ENCODE measurements around the gene DESI1.
"Not testable (repeated sequence)": the region's sequence is repeated elsewhere in the genome, so short reads cannot be mapped to it uniquely, and the experiment has no call there.

Gene DESI1

DNA sequence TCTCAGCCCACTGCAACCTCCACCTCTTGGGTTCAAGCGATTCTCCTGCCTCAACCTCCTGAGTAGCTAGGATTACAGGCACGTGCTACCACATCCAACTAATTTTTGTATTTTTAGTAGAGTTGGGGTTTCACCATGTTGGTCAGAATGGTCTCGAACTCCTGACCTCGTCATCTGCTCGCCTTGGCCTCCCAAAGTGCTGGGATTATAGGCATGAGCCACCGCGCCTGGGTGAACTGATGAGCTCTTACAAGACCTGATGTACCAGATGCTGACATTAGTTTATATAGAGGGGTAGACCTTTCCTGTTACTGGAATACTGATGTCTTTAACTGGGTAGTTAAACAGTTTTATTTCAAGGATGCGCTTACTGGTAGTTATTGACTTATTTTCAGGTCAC, 13.8 kb upstream of the DESI1 start:
- DNase-seq (ENCODE audit: low read depth) = not testable (repeated sequence)

DNA sequence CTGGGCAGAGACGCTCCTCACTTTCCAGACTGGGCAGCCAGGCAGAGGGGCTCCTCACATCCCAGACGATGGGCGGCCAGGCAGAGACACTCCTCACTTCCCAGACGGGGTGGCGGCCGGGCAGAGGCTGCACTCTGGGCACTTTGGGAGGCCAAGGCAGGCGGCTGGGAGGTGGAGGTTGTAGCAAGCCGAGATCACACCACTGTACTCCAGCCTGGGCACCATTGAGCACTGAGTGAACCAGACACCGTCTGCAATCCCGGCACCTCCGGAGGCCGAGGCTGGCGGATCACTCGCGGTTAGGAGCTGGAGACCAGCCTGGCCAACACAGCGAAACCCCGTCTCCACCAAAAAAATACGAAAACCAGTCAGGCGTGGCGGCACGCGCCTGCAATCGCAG, 10.8 kb upstream of the DESI1 start:
- not testable (repeated sequence) for DNase-seq (ENCODE audit: low read depth)

DNA sequence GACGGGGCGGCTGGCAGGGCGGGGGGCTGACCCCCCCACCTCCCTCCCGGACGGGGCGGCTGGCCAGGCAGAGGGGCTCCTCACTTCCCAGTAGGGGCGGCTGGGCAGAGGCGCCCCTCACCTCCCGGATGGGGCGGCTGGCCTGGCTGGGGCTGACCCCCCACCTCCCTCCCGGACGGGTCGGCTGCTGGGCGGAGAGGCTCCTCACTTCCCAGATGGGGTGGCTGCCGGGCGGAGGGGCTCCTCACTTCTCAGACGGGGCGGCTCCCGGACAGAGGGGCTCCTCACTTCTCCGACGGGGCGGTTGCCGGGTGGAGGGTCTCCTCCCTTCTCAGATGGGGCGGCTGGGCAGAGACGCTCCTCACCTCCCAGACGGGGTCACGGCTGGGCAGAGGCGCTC, 10.3 kb upstream of the DESI1 start:
- not testable (repeated sequence) for DNase-seq (ENCODE audit: low read depth)

DNA sequence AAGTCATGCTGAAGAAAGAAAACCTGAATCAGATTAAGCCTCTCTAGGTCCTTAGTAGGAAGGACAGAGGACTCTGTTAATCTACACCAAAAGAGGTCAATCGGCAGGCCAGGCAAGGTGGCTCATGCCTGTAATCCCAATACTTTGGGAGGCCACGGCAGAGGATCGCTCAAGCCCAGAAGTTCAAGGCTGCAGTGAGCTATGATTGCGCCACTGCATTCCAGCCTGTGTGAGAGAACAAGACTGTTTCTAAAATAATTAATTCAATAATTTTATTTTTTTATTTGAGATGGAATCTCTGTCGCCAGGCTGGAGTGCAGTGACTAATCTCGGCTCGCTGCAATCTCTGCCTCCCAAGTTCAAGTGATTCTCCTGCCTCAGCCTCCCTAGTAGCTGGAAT, 4.7 kb upstream of the DESI1 start:
- no peak for DNase-seq (ENCODE audit: low read depth)

DNA sequence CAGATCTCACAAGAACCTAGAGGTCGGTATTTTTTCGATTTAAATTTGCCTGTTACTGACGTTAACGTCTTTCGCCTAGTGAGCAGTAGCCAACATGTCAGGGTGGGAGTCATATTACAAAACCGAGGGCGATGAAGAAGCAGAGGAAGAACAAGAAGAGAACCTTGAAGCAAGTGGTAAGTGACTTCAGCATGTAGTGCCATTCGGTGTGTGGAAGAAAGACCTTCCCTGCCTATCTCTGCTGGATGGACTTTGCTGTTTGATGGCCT, 1.0 kb upstream of the DESI1 start:
- no peak for DNase-seq (ENCODE audit: low read depth)

DNA sequence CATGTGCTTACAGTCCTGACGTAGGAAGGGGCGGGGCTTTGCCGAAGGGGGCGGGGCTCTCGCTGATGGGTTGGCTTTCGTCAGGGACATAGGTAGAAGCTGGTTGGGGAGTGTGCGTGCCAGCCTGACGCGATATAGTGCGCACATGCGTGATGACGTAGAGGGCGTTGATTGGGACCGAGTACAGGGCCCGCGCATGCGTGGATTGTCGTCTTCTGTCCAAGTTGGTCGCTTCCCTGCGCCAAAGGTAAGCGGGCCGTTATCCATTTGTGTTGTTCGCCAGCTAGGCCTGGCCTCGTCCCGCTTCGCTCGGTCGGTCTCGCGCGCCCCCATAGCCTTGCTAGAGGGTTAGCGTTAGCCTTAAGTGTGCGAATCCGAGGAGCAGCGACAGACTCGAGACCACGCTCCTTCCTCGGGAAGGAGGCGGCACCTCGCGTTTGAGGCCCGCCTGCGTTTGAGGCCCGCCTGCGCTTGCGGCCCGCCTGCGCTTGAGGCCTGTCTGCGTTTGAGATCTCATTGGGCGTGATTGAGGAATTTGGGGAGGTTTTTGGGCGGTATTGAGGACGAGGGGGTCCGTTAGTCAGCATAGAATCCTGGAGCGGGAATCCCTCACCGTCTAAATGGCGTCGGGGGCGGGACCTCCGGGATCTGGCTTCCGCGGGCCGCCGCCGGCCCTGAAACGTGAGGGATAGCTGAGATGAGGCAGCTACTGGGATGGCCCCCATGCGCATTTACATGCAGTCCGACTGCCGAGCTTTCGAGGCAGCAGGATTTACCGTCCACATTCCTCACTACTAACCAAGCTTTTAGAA, 462 bp upstream of the DESI1 start, which contains the start of gene XRCC6:
XRCC6 (plus strand) TSS at position 197 of the 812 bp plus-strand sequence. CDS start 710 bp downstream, outside the sequence.
- DNase-seq (ENCODE audit: low read depth) = peak; percentile 100

DNA sequence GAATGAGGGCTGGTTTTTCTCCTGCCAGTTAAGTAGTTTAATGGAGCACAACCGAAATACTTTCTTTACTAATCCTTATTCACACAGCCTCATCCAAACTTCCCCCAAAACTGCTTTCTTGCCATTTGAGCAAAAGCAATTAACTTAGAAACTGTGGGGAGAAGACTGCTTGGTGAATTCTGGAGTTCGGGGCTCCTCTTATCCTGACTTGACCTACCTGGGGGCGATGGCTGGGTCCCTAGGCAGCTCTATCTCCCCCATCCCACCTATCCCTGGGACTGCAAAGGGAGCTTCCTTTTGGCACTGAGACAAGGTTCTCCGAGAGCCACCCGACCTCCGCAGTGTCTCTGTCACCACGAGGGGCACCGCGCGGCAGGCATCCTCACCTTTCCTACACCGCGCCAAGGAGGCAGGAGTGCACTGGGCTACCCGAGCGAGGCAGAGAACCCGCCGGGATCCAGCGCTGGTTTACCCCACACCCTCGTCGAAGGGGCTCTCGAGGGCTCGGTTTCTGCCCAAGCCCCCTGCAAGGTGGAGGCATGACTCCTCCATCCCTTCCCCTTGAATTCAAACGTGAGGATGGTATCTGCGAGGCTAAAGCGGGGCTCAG, 759 bp downstream of the DESI1 start:
- DNase-seq (ENCODE audit: low read depth) = peak; percentile 27

DNA sequence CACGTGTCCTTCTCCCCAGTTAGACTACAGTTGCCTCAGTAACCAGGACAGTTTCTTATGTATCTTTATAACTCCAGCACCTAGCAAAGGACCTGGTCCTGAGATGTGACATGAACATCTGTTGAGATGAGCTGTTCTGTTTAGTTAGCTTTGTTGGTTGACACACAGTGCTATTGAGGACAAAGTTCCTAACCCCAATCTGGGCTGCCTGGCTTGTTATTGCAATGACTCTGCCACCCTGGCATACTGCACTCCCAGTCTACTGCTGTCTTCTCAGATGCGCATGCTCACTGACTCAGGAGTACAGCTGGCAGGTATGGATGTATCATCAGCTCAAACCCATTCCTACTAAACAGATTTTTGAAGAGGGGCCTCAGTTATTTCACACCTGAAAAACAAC, 7.4 kb downstream of the DESI1 start:
- DNase-seq (ENCODE audit: low read depth) = no peak

DNA sequence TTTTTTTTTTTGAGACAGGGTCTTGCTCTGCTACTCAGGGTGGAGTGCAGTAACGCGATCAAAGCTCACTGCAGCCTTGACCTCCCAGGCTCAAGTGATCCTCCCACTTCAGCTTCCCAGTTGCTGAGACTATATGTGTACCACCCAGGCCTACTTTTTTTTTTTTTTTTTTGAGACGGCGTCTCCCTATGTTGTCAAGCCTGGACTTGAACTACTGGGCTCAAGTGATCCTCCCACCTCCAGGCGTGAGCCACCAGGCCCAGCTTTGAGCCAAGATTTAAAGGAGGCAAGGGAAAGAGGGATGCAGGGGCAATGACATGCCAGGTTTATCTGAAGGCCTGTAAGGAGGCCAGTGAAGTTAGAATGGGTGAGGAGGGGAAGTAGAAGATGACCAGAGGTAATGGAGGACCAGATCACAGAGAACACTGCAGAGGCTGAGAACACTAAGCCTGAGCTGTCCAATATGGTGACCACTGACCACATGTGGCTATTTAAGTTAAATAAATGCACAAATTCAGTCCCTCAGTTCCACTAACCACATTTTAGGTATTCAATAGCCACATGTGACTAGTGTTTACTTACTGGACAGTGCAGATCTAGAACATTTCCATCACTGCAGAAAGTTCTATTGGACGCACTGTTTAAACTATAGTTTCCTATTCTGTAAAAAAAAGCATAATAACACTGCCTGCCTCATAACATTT, 8.1 kb downstream of the DESI1 start:
- no peak for DNase-seq (ENCODE audit: low read depth)

DNA sequence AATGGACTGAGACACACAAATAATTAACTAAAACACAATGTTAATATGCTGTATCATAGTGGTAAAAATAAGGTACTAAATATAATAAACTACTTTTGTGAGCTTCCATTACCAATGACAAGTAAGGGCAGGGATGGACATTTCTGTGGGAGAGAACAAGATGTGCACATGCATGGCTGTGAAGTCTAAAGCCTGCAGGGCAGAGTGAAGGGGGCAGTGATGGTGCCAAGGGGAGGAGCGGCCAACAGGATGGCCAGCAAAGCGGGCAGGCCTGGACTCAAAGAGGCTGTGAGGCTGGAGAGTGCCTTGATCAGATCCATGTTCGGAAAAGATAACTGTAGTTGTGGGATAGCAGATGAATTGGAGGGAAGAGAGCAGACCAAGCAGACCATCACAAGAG, 12.5 kb downstream of the DESI1 start:
- no peak for DNase-seq (ENCODE audit: low read depth)

DNA sequence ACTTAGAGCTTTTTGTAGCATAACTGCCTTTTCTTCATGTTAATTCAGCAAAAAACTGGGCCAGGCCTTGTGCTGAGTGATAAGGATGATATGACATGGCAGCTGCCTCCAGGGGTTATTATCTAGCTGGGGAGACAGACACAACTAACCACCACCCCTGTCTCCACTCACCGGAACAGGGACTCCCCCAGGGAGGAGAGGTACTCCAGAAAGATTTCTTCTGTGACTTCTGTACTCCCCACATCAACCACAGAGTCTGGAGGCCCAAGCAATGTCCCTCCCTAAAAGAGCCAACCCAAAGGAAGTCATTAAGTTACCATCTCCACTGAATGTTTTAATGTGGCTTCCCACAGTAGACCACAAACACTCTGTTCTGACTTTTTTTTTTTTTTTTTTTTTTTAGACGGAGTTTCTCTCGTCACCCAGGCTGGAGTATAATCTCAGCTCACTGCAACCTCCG, 16.9 kb downstream of the DESI1 start:
- peak; percentile 11 for DNase-seq (ENCODE audit: low read depth)

DNA sequence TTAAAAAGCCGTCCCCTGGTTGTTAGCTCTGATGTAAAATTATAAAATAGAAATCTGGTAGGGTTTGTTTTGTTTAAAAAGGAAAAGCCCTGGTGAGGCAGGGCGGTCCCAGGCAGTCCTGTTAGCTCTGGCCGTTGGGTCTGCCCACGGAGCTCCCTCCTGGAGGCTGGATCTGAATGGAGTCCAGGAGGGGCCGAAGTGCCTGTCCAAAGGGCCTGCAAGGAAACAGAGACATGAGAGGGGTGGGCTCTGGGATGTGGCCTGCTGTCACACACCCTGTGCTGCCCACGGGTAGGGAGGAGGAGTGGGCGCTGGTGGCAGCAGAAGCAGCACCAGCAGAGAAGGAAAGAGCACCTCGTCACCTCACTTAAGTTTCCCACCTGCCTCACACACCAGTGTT, 19.9 kb downstream of the DESI1 start:
- DNase-seq (ENCODE audit: low read depth) = no peak

DNA sequence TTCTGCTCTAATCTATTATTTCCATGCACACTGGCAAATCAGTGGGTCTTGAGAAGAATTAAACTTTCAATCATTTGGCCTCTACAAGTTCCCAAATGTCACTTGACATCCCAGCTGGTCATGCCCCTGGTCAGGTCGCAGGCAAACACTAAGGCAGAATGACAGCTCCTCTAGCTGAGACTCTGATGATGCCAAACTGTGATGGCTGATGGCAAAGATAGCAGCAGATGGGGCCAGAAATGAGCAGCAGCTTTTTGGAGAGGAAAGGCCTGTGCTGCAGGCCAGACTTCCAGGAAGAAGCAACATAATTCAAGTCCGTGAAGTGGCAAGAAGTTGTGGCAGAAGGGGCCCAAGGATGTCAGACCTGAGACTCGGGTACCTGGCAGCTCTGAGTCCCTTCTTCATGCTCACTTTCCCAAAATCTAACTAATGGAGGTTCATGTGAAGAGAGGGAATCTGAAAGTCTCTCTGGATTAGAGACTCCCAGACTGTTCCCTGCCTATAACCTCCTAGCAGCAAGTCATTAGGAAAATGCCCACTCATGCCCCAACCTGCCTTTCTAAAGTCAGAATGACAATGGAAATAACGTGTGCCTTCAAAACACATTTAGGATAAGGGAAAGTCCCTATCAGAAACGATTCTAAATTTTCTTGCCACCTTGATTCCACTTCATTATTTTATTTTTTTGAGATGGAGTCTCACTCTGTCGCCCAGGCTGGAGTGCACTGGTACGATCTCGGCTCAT, 21.8 kb downstream of the DESI1 start:
- DNase-seq (ENCODE audit: low read depth) = no peak

DNA sequence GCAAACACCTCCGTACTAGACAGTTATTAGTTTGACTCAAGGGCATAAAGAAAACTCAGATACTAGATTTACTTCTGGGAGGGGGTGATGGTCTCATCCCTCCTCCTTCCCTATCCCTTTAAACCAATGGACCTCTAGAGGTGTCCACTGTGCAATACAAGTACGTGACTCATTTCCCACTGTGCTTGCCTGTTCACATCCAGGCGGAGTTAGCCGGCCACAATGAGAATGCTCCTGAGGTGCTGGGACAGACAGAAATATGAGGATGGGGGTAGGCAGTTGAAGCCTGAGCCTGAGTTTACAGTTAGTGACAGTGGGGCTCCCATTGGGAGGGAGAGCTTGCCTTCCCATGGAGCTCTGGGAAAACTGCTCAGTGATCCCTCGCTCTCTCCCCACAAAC, 22.8 kb downstream of the DESI1 start:
- DNase-seq (ENCODE audit: low read depth) = no peak

DNA sequence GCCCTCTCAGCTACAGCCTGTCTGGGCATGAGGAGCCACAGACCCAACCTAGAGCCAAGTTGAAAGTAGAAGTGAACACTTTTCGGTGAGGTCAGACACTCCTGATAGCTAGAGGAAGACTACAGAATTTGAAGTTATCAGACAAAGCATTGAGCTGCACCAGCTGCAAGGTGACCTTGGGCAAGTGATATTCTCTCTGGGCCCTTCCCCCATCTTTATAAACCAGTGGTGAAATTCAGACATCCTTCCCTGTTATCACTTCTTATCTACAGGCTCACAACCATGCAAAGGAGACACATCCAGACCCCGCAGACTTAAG, 23.2 kb downstream of the DESI1 start:
- DNase-seq (ENCODE audit: low read depth) = no peak

DNA sequence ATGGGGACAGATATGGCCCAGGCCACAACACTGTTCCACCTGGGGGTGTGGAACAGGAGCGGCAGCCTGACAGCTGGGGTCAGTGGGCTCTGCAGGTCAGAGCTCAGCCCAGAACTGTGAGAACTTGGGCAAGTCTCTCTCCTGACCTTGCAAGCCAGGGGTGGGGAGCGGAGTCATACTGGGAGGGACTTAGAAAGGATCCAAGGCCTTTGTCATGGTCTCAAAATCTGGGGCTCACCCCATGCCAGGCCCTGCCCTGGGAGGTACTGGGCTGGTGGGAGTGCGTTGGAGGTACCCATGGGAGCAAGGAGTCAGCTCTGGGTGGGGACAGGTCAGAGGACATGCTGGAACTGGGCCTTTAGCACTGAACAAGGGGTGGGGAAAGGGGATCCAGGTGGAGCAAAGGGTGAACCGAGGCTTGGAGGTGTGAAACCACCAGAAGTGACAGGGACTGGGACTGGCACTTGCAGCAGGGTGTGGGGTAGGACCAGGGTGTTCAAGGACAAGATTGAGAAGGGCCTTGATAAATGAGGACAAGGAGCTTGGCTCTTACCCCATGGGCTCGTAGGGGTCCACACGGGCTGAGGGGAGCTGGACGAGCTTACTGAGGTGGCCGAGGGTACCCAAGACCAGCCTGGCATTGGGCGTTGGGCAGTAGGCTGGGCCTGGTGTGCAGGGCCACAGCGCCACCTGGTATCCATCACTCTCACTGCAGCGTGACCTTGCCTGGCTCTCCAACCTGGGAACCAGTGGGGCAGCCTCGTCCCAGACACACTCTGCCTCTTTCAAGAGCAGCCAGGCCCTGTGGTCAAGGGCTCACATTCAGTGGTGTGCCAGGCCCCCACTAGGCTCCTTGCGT, 23.8 kb downstream of the DESI1 start:
- DNase-seq (ENCODE audit: low read depth) = no peak

DNA sequence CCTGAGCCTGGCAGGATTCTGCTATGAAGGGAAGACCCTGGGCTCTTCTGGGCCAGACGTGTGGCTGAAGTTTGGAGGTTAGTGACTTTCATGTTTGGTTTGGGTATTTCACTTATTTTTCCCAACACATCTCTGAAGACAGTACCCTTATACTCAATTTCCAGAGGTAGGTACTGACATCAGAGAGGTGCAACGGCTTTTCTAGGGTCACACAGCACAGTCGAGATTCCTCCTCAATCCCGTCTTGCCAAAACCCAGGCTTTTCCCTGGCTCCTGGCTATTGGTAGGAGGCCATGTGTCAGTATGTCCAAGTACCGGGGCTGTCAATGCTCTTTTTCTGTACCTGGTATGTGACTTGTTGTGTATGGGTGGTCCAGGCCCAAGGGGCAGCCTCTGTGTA, 25.1 kb downstream of the DESI1 start:
- no peak for DNase-seq (ENCODE audit: low read depth)

DNA sequence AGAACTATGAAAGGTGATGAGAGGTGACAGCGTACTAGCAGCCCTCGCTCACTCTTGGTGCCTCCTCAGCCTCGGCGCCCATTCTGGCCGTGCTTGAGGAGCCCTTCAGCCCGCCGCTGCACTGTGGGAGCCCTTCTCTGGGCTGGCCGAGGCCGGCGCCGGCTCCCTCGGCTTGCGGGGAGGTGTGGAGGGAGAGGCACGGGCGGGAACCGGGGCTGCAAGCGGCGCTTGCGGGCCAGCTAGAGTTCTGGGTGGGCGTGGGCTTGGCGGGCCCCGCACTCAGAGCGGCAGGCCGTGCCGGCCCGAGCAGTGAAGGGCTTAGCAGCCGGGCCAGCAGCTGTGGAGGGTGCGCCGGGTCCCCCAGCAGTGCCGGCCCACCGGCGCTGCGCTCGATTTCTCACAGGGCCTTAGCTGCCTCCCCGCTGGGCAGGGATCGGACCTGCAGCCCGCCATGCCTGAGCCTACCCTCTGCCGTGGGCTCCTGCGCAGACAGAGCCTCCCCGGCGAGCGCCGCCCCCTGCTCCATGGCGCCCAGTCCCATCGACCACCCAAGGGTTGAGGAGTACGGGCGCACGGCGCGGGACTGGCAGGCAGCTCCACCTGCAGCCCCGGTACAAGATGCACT, 27.4 kb downstream of the DESI1 start:
- not testable (repeated sequence) for DNase-seq (ENCODE audit: low read depth)

DNA sequence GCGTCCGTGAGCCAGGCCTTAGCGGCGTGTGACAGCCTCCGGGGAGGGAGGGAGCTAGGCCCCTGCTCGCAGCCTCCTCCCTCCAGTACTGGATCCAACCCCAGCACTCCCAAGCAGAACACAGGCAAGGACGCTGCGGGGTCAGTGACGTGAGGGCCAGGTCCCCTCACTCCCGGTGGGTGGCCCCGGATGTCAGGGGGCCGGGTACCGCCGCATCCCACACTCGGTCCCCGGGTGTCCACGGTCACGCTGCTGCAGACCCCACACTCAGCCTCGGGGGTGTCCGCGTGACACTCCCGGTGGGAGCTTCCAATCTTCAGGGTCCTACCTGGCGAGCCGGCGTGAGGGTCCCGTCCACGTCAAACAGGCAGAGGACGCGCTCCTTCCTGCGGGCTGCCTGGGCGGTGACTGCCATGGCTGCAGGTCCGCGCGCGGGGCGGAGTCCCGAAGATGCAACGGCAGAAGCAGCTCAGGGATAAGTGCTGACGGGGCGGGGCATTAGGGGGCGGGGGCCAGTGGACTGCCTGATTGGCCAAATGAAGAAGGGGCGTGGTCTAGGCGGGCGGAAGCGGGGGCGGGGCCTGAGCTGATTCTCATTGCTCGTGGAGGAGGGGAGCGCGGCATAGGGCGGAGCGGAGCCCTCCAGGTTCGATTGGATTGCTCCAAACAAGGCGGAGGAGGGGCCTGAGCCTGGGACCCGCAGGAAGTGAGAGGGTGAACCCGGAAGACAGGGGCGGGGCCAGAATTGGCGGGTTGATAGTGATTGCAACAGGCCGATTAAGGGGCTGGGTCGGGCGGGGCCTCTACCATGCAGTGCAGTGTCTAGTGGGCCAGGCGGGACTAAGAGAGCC, 31.2 kb downstream of the DESI1 start, which contains the start of gene PMM1:
PMM1 (minus strand) TSS at position 450 of the 851 bp plus-strand sequence; CDS start at position 415, 35 bp downstream.
- peak; percentile 100 for DNase-seq (ENCODE audit: low read depth)

DNA sequence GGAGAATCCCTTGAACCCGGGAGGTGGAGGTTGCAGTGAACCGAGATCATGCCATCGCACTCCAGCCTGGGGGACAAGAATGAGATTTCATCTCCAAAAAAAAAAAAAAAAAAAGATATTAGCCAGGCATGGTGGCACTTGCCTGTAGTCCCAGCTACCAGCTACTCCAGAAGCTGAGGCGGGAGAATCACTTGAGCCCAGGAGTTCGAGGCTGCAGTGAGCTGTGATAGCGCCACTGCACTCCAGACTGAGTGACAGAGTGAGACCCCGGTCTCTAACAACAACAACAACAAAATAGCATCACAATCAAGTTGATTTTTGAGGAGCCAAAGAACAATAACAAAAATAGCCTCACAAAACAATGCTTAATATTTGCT, 33.5 kb downstream of the DESI1 start:
- DNase-seq (ENCODE audit: low read depth) = no peak
